SK-N-MC (cell line): ENCODE measurements around the gene LYPD4.

Source experiments
- EZH2 ChIP-seq: fragments of 200-600 bp; sonication (generic); IDR thresholded peaks from one replicate; pipeline ENCODE4 v1.6.1; 2017; ENCODE audit warnings: antibody characterized with exemption
- POLR2AphosphoS5 ChIP-seq: IDR thresholded peaks from 2 replicates; pipeline ENCODE4 v1.6.1; 2012; ENCODE audit warnings: mild to moderate bottlenecking, low read depth, low read length, borderline replicate concordance

GRCh38 chr19:41886761-41887710 lies 42.6 kb upstream of the LYPD4 start:
- no peak; the same call in 1 of the 2 replicates for TF ChIP-seq POLR2AphosphoS5
- TF ChIP-seq EZH2: no peak
